Naive thymus-derived CD4-positive, alpha-beta T cell (primary cell): ENCODE results near the gene TSPAN15. TPM values are rescaled to one million over a fixed set of nuclear protein-coding genes. Genes with fewer than 3 reads are reported as not detected.
A peak's percentile ranks its signal among the peaks of the same experiment; 100 is the strongest.

Source experiments
- ATAC-seq: fragments of 150-1000 bp; cut with Tn5 transposase; 2 replicates; pipeline ENCODE4 v1.10.0; 2021; ENCODE audit warnings: mild to moderate bottlenecking, moderate library complexity
- CTCF ChIA-PET: fragments of 350-600 bp; sonication (Branson Sonifier 250); formaldehyde crosslinking; loops from one replicate; lab custom pipeline; 2021; ENCODE audit warnings: antibody characterized with exemption; lab: Charles Lee
- POLR2A ChIA-PET: fragments of 350-600 bp; sonication (Branson Sonifier 250); formaldehyde crosslinking; loops from one replicate; lab custom pipeline; 2021; ENCODE audit warnings: antibody characterized with exemption, inconsistent platforms; lab: Charles Lee
- DNase-seq, 9 donors: peaks; one replicate each; pipeline versions ENCODE4 v3.0.0 to v3.0.0-alpha.2; 2020 to 2022; ENCODE audit warnings: mixed read lengths in 1 of 9
- H3K27ac ChIP-seq: one replicate; pipeline ENCODE4 v1.7.0; 2013; ENCODE audit warnings: mild to moderate bottlenecking, low read depth, low read length, moderate library complexity
- H3K27me3 ChIP-seq, 2 donors: one replicate each; pipeline ENCODE4 v1.7.0; 2013; ENCODE audit warnings: low read length in 2 of 2, mild to moderate bottlenecking in 2 of 2, moderate library complexity in 2 of 2; ENCODE audit not compliant: control insufficient read depth in 2 of 2, insufficient read depth in 2 of 2
- H3K36me3 ChIP-seq, 3 experiments: 1 replicate in 2 of 3; 2 replicates in 1 of 3; pipeline ENCODE4 v1.7.0; 2013; ENCODE audit warnings: low read length in 3 of 3, mild to moderate bottlenecking in 3 of 3, moderate library complexity in 1 of 3; ENCODE audit not compliant: insufficient read depth in 3 of 3, control insufficient read depth in 2 of 3
- H3K4me1 ChIP-seq, 2 donors: one replicate each; pipeline ENCODE4 v1.7.0; 2013; ENCODE audit warnings: low read length in 2 of 2, mild to moderate bottlenecking in 2 of 2, moderate library complexity in 1 of 2; ENCODE audit not compliant: control insufficient read depth in 2 of 2, insufficient read depth in 2 of 2
- H3K4me3 ChIP-seq: 2 replicates; pipeline ENCODE4 v1.7.0; 2013; ENCODE audit warnings: mild to moderate bottlenecking, low read length
- H3K9me3 ChIP-seq, 3 experiments: 1 replicate in 2 of 3; 2 replicates in 1 of 3; pipeline ENCODE4 v1.7.0; 2013; ENCODE audit warnings: low read length in 3 of 3; ENCODE audit not compliant: control insufficient read depth in 2 of 3
- H3K27ac Mint-ChIP-seq, 9 donors: one replicate each; pipeline ENCODE4 v1.8.0; 2020 to 2022; ENCODE audit warnings: mixed read lengths in 9 of 9, mild to moderate bottlenecking in 8 of 9, moderate library complexity in 5 of 9, inconsistent platforms in 2 of 9
- H3K27me3 Mint-ChIP-seq, 5 donors: one replicate each; pipeline ENCODE4 v1.8.0; 2021 to 2022; ENCODE audit warnings: mixed read lengths in 5 of 5, mild to moderate bottlenecking in 1 of 5
- H3K36me3 Mint-ChIP-seq, 5 donors: one replicate each; pipeline ENCODE4 v1.8.0; 2020 to 2022; ENCODE audit warnings: mixed read lengths in 5 of 5, mild to moderate bottlenecking in 3 of 5, inconsistent platforms in 1 of 5
- H3K4me1 Mint-ChIP-seq, 7 donors: one replicate each; pipeline ENCODE4 v1.8.0; 2020 to 2022; ENCODE audit warnings: mixed read lengths in 7 of 7, mild to moderate bottlenecking in 3 of 7, inconsistent platforms in 1 of 7
- H3K4me3 Mint-ChIP-seq, 10 donors: one replicate each; pipeline ENCODE4 v1.8.0; 2020 to 2022; ENCODE audit warnings: mild to moderate bottlenecking in 10 of 10, mixed read lengths in 10 of 10, moderate library complexity in 6 of 10, inconsistent platforms in 2 of 10
- H3K9me3 Mint-ChIP-seq, 11 donors: one replicate each; pipeline ENCODE4 v1.8.0; 2020 to 2022; ENCODE audit warnings: mixed read lengths in 11 of 11, mild to moderate bottlenecking in 4 of 11, inconsistent platforms in 1 of 11, moderate library complexity in 1 of 11
- intact Hi-C, 2 donors: fragments of 100-400 bp; cut with micrococcal nuclease; formaldehyde crosslinking; loops; one replicate each; pipeline ENCODE4 v1.15.1; 2023
- polyA plus RNA-seq, 2 donors: library from polyadenylated mRNA; unstranded; fragments of 300-500 nt; fragmentation: Illumina TruSeq; gene quantifications; one replicate each; pipeline ENCODE4 v1.2.3, GENCODE V29; 2021
- total RNA-seq, 6 experiments: library from RNA in 5 of 6; stranded (reverse) in 5 of 6; gene quantifications; 1 replicate in 5 of 6; 2 replicates in 1 of 6; pipeline ENCODE4 v1.2.3 and lab custom pipeline; 2021 to 2026

The TSPAN15 gene
- total and polyA plus RNA-seq, 7 experiments from 2014 or later, result 1.2 to 7.2 (median 2.1) TPM

GRCh38 chr10:69477968-69478597 lies 26.8 kb downstream of the TSPAN15 start:
- Histone ChIP-seq H3K9me3 (no peaks in the 10 kb centered on the region), H3K27me3 (no peaks in the 10 kb centered on the region), H3K36me3 (no peaks in the 10 kb centered on the region), H3K4me3 (no peak overlapping the region), H3K27ac (no peak overlapping the region), H3K4me1 (no peaks in the 10 kb centered on the region)
- ChIA-PET POLR2A (no interaction called here), CTCF (interaction anchor here (0.5 to 1.2 kb wide), 2 partner anchors 27 to 31 kb away, joined by 4 to 5 read pairs; no protein-coding TSS in a partner anchor)
- Mint-ChIP-seq H3K4me1 (peaks cover 0 to 4% (median 0%) of the 10 kb centered on the region in 7 donors), H3K27ac (no peak overlapping the region), H3K4me3 (no peak overlapping the region), H3K27me3 (peaks cover 0 to 15% (median 0%) of the 10 kb centered on the region in 5 donors), H3K36me3 (no peaks in the 10 kb centered on the region), H3K9me3 (no peaks in the 10 kb centered on the region)
- DNase-seq (no peak), ATAC-seq (no peak)
- intact Hi-C loops, result no loop called here

- peak overlapping the region in 1 of 9 donors; percentile 31 for H3K27ac Mint-ChIP-seq
- Histone ChIP-seq H3K4me1 (no peaks in the 10 kb centered on the region), H3K27me3 (no peaks in the 10 kb centered on the region), H3K4me3 (no peak overlapping the region), H3K27ac (no peak overlapping the region), H3K36me3 (no peaks in the 10 kb centered on the region), H3K9me3 (no peaks in the 10 kb centered on the region)
- CTCF ChIA-PET, result interaction anchor here (0.6 kb wide), 3 partner anchors 50 to 288 kb away, joined by 3 to 5 read pairs (median 3); no protein-coding TSS in a partner anchor
- H3K36me3 Mint-ChIP-seq, result peaks cover 0 to 3% (median 0%) of the 10 kb centered on the region in 5 donors
- no peak for ATAC-seq
- POLR2A ChIA-PET, result interaction anchor here (0.6 kb wide), 1 partner anchor 237 kb away, joined by 3 read pairs; no protein-coding TSS in a partner anchor
- DNase-seq, result no peak
- H3K27me3 Mint-ChIP-seq, result peaks cover 0 to 10% (median 0%) of the 10 kb centered on the region in 5 donors
- H3K9me3 Mint-ChIP-seq, result no peaks in the 10 kb centered on the region
- no peak overlapping the region for H3K4me3 Mint-ChIP-seq
- intact Hi-C loops, result no loop called here
- peaks cover 0 to 4% (median 0%) of the 10 kb centered on the region in 7 donors for H3K4me1 Mint-ChIP-seq
Observed at GRCh38 chr10:69479240-69480067, 28.2 kb downstream of the TSPAN15 start.

GRCh38 chr10:69480068-69480412 lies 28.8 kb downstream of the TSPAN15 start:
- ChIA-PET CTCF (interaction anchor here (0.6 kb wide), 3 partner anchors 51 to 287 kb away, joined by 3 to 5 read pairs (median 3); no protein-coding TSS in a partner anchor), POLR2A (no interaction called here)
- H3K4me3 ChIP-seq, result no peak overlapping the region
- H3K27me3 Mint-ChIP-seq, result peaks cover 0 to 5% (median 0%) of the 10 kb centered on the region in 5 donors
- H3K4me1 Mint-ChIP-seq, result peaks cover 0 to 4% (median 0%) of the 10 kb centered on the region in 7 donors
- intact Hi-C loops, result no loop called here
- H3K9me3 Mint-ChIP-seq, result no peaks in the 10 kb centered on the region
- H3K36me3 Mint-ChIP-seq, result peaks cover 0 to 6% (median 0%) of the 10 kb centered on the region in 5 donors
- no peaks in the 10 kb centered on the region for H3K27me3 ChIP-seq
- no peak overlapping the region for H3K4me3 Mint-ChIP-seq
- DNase-seq (no peak), ATAC-seq (no peak)
- no peaks in the 10 kb centered on the region for H3K9me3 ChIP-seq
- H3K4me1 ChIP-seq, result no peaks in the 10 kb centered on the region
- peak overlapping the region in 1 of 9 donors; percentile 31 for H3K27ac Mint-ChIP-seq
- no peak overlapping the region for H3K27ac ChIP-seq
- H3K36me3 ChIP-seq, result no peaks in the 10 kb centered on the region

GRCh38 chr10:69481305-69481704 lies 30.0 kb downstream of the TSPAN15 start:
- H3K27me3 ChIP-seq, result no peaks in the 10 kb centered on the region
- Mint-ChIP-seq H3K36me3 (peaks cover 0 to 7% (median 0%) of the 10 kb centered on the region in 5 donors), H3K4me3 (no peak overlapping the region), H3K4me1 (no peaks in the 10 kb centered on the region), H3K27ac (no peak overlapping the region), H3K9me3 (no peaks in the 10 kb centered on the region), H3K27me3 (peaks cover 0 to 3% (median 0%) of the 10 kb centered on the region in 5 donors)
- no peak for DNase-seq
- H3K27ac ChIP-seq, result no peak overlapping the region
- no peak overlapping the region for H3K4me3 ChIP-seq
- peak; percentile 26 for ATAC-seq
- POLR2A ChIA-PET, result no interaction called here
- H3K36me3 ChIP-seq, result no peaks in the 10 kb centered on the region
- CTCF ChIA-PET, result interaction anchor here (0.6 kb wide), 1 partner anchor 57 kb away, joined by 4 read pairs; no protein-coding TSS in a partner anchor
- no peaks in the 10 kb centered on the region for H3K4me1 ChIP-seq
- H3K9me3 ChIP-seq, result no peaks in the 10 kb centered on the region
- intact Hi-C loops, result no loop called here

GRCh38 chr10:69481811-69482524 lies 30.7 kb downstream of the TSPAN15 start:
- Histone ChIP-seq H3K4me1 (no peaks in the 10 kb centered on the region), H3K27me3 (no peaks in the 10 kb centered on the region), H3K27ac (no peak overlapping the region), H3K4me3 (no peak overlapping the region), H3K36me3 (no peaks in the 10 kb centered on the region), H3K9me3 (no peaks in the 10 kb centered on the region)
- POLR2A ChIA-PET, result no interaction called here
- H3K27me3 Mint-ChIP-seq, result peaks cover 0 to 3% (median 0%) of the 10 kb centered on the region in 5 donors
- H3K4me3 Mint-ChIP-seq, result no peak overlapping the region
- intact Hi-C loops, result no loop called here
- H3K27ac Mint-ChIP-seq, result peak overlapping the region in 1 of 9 donors; percentile 0
- ATAC-seq, result no peak
- H3K36me3 Mint-ChIP-seq, result peaks cover 0 to 7% (median 0%) of the 10 kb centered on the region in 5 donors
- CTCF ChIA-PET, result interaction anchor here (0.6 kb wide), 1 partner anchor 58 kb away, joined by 4 read pairs; no protein-coding TSS in a partner anchor
- H3K4me1 Mint-ChIP-seq, result no peaks in the 10 kb centered on the region
- H3K9me3 Mint-ChIP-seq, result no peaks in the 10 kb centered on the region
- DNase-seq, result no peak

GRCh38 chr10:69483963-69484362 lies 32.7 kb downstream of the TSPAN15 start:
- ATAC-seq (no peak), DNase-seq (no peak)
- Mint-ChIP-seq H3K36me3 (peaks cover 3 to 11% (median 7%) of the 10 kb centered on the region in 5 donors), H3K4me3 (no peak overlapping the region), H3K4me1 (no peaks in the 10 kb centered on the region), H3K27ac (no peak overlapping the region), H3K27me3 (peaks cover 0 to 3% (median 0%) of the 10 kb centered on the region in 5 donors), H3K9me3 (peaks cover 0 to 14% (median 11%) of the 10 kb centered on the region in 11 donors)
- Histone ChIP-seq H3K9me3 (peaks cover 0 to 7% (median 0%) of the 10 kb centered on the region in 3 experiments), H3K27ac (no peak overlapping the region), H3K4me1 (no peaks in the 10 kb centered on the region), H3K36me3 (no peaks in the 10 kb centered on the region), H3K4me3 (no peak overlapping the region), H3K27me3 (no peaks in the 10 kb centered on the region)
- POLR2A ChIA-PET, result no interaction called here
- intact Hi-C loops, result no loop called here
- CTCF ChIA-PET, result no interaction called here
